NCI-H1417 treated with DMSO at 0.1 percent for 48 hours (cell line): Measurements from ENCODE around the gene KRTAP3-1.
"Not testable (repeated sequence)": the region's sequence is repeated elsewhere in the genome, so short reads cannot be mapped to it uniquely, and the experiment has no call there.

Experiments
- DNase-seq: peaks from one replicate; lab custom pipeline; 2025; lab: John Stamatoyannopoulos, UW

Gene KRTAP3-1

GRCh38 chr17:41015454-41015853 is 6.5 kb upstream of the KRTAP3-1 start:
- DNase-seq = no peak

GRCh38 chr17:41013606-41014005 is 4.7 kb upstream of the KRTAP3-1 start:
- no peak for DNase-seq

- no peak for DNase-seq
Measured at GRCh38 chr17:41013181-41013580, 4.3 kb upstream of the KRTAP3-1 start.

GRCh38 chr17:41012326-41013120 is 3.6 kb upstream of the KRTAP3-1 start:
- DNase-seq = no peak

GRCh38 chr17:41010441-41010840 is 1.5 kb upstream of the KRTAP3-1 start:
- no peak for DNase-seq

- no peak for DNase-seq
Measured at GRCh38 chr17:41009936-41010335, 1.0 kb upstream of the KRTAP3-1 start.

GRCh38 chr17:41009301-41009760 is 403 bp upstream of the KRTAP3-1 start:
- no peak for DNase-seq

- DNase-seq = no peak
Measured at GRCh38 chr17:41004397-41004796, 4.5 kb downstream of the KRTAP3-1 start.

- DNase-seq = no peak
Measured at GRCh38 chr17:41003926-41004325, 5.0 kb downstream of the KRTAP3-1 start.

- DNase-seq = no peak
Measured at GRCh38 chr17:41002814-41003213, 6.1 kb downstream of the KRTAP3-1 start.

- no peak for DNase-seq
Measured at GRCh38 chr17:41001795-41002194, 7.1 kb downstream of the KRTAP3-1 start.

- DNase-seq = not testable (repeated sequence)
Measured at GRCh38 chr17:40999563-40999962, 9.4 kb downstream of the KRTAP3-1 start, which contains the start of gene KRTAP3-2. TSS of gene KRTAP3-2 (minus strand) at chr17:40999906. CDS start at chr17:40999853, 53 bp downstream.

- no peak for DNase-seq
Measured at GRCh38 chr17:40997361-40997760, 11.6 kb downstream of the KRTAP3-1 start.

GRCh38 chr17:40996829-40997228 is 12.1 kb downstream of the KRTAP3-1 start:
- no peak for DNase-seq

GRCh38 chr17:40995116-40995515 is 13.8 kb downstream of the KRTAP3-1 start:
- no peak for DNase-seq

- peak; percentile 41 for DNase-seq
Measured at GRCh38 chr17:40993839-40994238, 15.1 kb downstream of the KRTAP3-1 start, which contains the start of gene KRTAP3-3. TSS of gene KRTAP3-3 (minus strand) at chr17:40994164. CDS start at chr17:40994097, 67 bp downstream.

- no peak for DNase-seq
Measured at GRCh38 chr17:40993084-40993483, 15.8 kb downstream of the KRTAP3-1 start.

- DNase-seq = no peak
Measured at GRCh38 chr17:40992666-40993065, 16.3 kb downstream of the KRTAP3-1 start.

GRCh38 chr17:40986920-40987319 is 22.0 kb downstream of the KRTAP3-1 start:
- DNase-seq = no peak

- DNase-seq = no peak
Measured at GRCh38 chr17:40984226-40984625, 24.7 kb downstream of the KRTAP3-1 start, which contains the start of gene KRT40. TSS of gene KRT40 (minus strand) at chr17:40984326. CDS start at chr17:40984273, 53 bp downstream.

- DNase-seq = no peak
Measured at GRCh38 chr17:40981115-40981514, 27.8 kb downstream of the KRTAP3-1 start.

- DNase-seq = no peak
Measured at GRCh38 chr17:40980596-40980995, 28.3 kb downstream of the KRTAP3-1 start.

GRCh38 chr17:40980117-40980516 is 28.8 kb downstream of the KRTAP3-1 start:
- no peak for DNase-seq
